KMS-11 (cell line): ENCODE results near the gene AMIGO2.

Experiments
- H2AFZ ChIP-seq: fragments of 200-600 bp; sonication (generic); 2 replicates; pipeline ENCODE4 v1.6.1; 2016; ENCODE audit warnings: antibody characterized with exemption, mixed run types, low read depth
- H3K27ac ChIP-seq: fragments of 200-600 bp; sonication (generic); 2 replicates; pipeline ENCODE4 v1.6.1; 2016; ENCODE audit warnings: mild to moderate bottlenecking, mixed run types
- H3K27me3 ChIP-seq: fragments of 200-600 bp; sonication (generic); 2 replicates; pipeline ENCODE4 v1.6.1; 2017; ENCODE audit warnings: mild to moderate bottlenecking, low read depth, mixed run types, moderate library complexity; ENCODE audit not compliant: insufficient read depth
- H3K36me3 ChIP-seq: fragments of 200-600 bp; sonication (generic); 2 replicates; pipeline ENCODE4 v1.6.1; 2017; ENCODE audit warnings: mild to moderate bottlenecking, mixed run types; ENCODE audit not compliant: insufficient read depth
- H3K4me1 ChIP-seq: fragments of 200-600 bp; sonication (generic); 2 replicates; pipeline ENCODE4 v1.6.1; 2016; ENCODE audit warnings: mild to moderate bottlenecking, low read depth, mixed run types; ENCODE audit not compliant: poor library complexity, severe bottlenecking
- H3K4me2 ChIP-seq: fragments of 200-600 bp; sonication (generic); 2 replicates; pipeline ENCODE4 v1.7.0; 2016; ENCODE audit warnings: mild to moderate bottlenecking, mixed run types
- H3K4me3 ChIP-seq: fragments of 200-600 bp; sonication (generic); IDR thresholded peaks from 2 replicates; pipeline ENCODE4 v1.6.1; 2017; ENCODE audit warnings: low read depth, low read length, mixed read lengths; ENCODE audit not compliant: insufficient read depth
- H3K79me2 ChIP-seq: fragments of 200-600 bp; sonication (generic); 2 replicates; pipeline ENCODE4 v1.6.1; 2016; ENCODE audit warnings: low read depth, mixed run types; ENCODE audit not compliant: insufficient read depth
- H3K9ac ChIP-seq: fragments of 200-600 bp; sonication (generic); 2 replicates; pipeline ENCODE4 v1.6.1; 2016; ENCODE audit warnings: mild to moderate bottlenecking, mixed run types
- H4K20me1 ChIP-seq: fragments of 200-600 bp; sonication (generic); 2 replicates; pipeline ENCODE4 v1.6.1; 2016; ENCODE audit warnings: mild to moderate bottlenecking, mixed run types; ENCODE audit not compliant: insufficient read depth
- CTCF ChIP-seq: fragments of 200-600 bp; sonication (generic); conservative IDR thresholded peaks from 2 replicates; pipeline ENCODE4 v1.6.1; 2017; ENCODE audit warnings: low read depth, mild to moderate bottlenecking, antibody characterized with exemption, low read length, moderate library complexity, mixed read lengths

AMIGO2 gene

GRCh38 chr12:47039756-47040155 lies 40.0 kb downstream of the AMIGO2 start:
- H3K27ac ChIP-seq = no peak overlapping the region
- H3K4me1 ChIP-seq = no peaks in the 10 kb centered on the region
- no peaks in the 10 kb centered on the region for H3K27me3 ChIP-seq
- no peak overlapping the region for H3K9ac ChIP-seq
- no peaks in the 10 kb centered on the region for H4K20me1 ChIP-seq
- no peak overlapping the region for H2AFZ ChIP-seq
- H3K36me3 ChIP-seq = no peaks in the 10 kb centered on the region
- H3K4me3 ChIP-seq = no peak overlapping the region
- no peak overlapping the region for H3K4me2 ChIP-seq
- no peak for TF ChIP-seq CTCF
- H3K79me2 ChIP-seq = no peaks in the 10 kb centered on the region

- no peaks in the 10 kb centered on the region for H4K20me1 ChIP-seq
- H3K27me3 ChIP-seq = no peaks in the 10 kb centered on the region
- no peak overlapping the region for H3K27ac ChIP-seq
Observed at GRCh38 chr12:47039079-47039478, 40.7 kb downstream of the AMIGO2 start.

GRCh38 chr12:47038270-47038748 lies 41.5 kb downstream of the AMIGO2 start:
- Histone ChIP-seq H2AFZ (no peak overlapping the region), H3K4me3 (no peak overlapping the region), H3K27me3 (no peaks in the 10 kb centered on the region), H3K79me2 (no peaks in the 10 kb centered on the region), H3K9ac (no peak overlapping the region), H3K4me2 (no peak overlapping the region), H4K20me1 (no peaks in the 10 kb centered on the region), H3K27ac (no peak overlapping the region), H3K4me1 (peaks cover 3% of the 10 kb centered on the region), H3K36me3 (no peaks in the 10 kb centered on the region)
- TF ChIP-seq CTCF = no peak

More at GRCh38 chr12:47039079-47039478, 40.7 kb downstream of the AMIGO2 start:
- Histone ChIP-seq H3K79me2 (no peaks in the 10 kb centered on the region), H3K4me3 (no peak overlapping the region), H3K4me1 (peaks cover 3% of the 10 kb centered on the region), H3K36me3 (no peaks in the 10 kb centered on the region), H3K4me2 (no peak overlapping the region), H2AFZ (no peak overlapping the region), H3K9ac (no peak overlapping the region)
- TF ChIP-seq CTCF = no peak

DNA sequence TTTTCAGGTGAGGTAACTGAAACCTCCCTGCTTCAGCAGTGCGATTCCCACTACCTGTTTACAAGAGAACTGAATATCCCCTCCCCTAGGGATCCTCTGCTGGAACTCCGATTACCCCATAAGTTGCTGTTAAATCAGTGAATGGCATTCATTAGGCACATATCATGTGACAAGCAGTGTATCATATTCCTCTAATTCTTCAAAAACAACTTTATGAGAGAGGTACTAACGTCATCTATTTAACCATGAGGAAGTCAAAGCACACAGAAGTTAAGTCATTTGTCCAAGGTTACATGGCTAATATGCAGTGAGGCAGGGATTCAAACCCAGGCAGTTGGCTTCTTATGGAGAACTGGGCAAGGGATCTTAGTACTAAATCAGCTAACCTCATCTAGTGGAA lies 44.3 kb downstream of the AMIGO2 start:
- TF ChIP-seq CTCF = no peak
- no peak overlapping the region for H2AFZ ChIP-seq
- H3K9ac ChIP-seq = no peak overlapping the region
- no peaks in the 10 kb centered on the region for H3K36me3 ChIP-seq
- peaks cover 3% of the 10 kb centered on the region for H3K4me1 ChIP-seq
- no peaks in the 10 kb centered on the region for H3K27me3 ChIP-seq
- H3K4me3 ChIP-seq = no peak overlapping the region
- no peak overlapping the region for H3K27ac ChIP-seq
- H3K4me2 ChIP-seq = no peak overlapping the region
- H4K20me1 ChIP-seq = no peaks in the 10 kb centered on the region
- H3K79me2 ChIP-seq = no peaks in the 10 kb centered on the region

DNA sequence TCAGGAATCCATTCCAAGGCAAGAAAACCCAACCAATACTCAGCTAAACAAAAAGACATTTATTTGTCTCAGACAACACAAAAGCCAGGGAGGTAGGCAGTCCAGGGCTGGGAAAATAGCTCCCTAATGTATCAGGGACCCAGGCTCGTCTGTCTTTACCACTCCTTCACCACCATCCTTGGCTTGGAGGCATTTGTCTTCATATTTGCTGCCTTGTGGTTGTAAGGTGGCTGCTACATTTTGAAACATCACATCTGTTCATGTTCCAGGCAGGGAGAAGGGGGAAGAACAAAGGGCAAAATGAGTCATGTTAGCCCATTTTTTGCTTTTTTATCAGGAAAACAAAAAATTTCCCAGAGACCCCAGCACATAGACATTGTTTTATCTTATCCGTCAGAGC lies 45.1 kb downstream of the AMIGO2 start:
- Histone ChIP-seq H3K27me3 (no peaks in the 10 kb centered on the region), H3K9ac (no peak overlapping the region), H3K36me3 (no peaks in the 10 kb centered on the region), H2AFZ (no peak overlapping the region), H4K20me1 (no peaks in the 10 kb centered on the region), H3K27ac (no peak overlapping the region), H3K4me3 (no peak overlapping the region), H3K4me1 (peaks cover 5% of the 10 kb centered on the region), H3K4me2 (no peak overlapping the region), H3K79me2 (no peaks in the 10 kb centered on the region)
- no peak for TF ChIP-seq CTCF
